ENCODE results near the gene KCNA5. TPM values are rescaled to one million over a fixed set of nuclear protein-coding genes. Genes with fewer than 3 reads are reported as not detected.
A peak's percentile ranks its signal among the peaks of the same experiment; 100 is the strongest.

The KCNA5 gene
- total and polyA plus RNA-seq, 9 of the 15 experiments (the other 6 are each of a cell fraction or from before 2014, with no cell fraction given) = not detected

DNA sequence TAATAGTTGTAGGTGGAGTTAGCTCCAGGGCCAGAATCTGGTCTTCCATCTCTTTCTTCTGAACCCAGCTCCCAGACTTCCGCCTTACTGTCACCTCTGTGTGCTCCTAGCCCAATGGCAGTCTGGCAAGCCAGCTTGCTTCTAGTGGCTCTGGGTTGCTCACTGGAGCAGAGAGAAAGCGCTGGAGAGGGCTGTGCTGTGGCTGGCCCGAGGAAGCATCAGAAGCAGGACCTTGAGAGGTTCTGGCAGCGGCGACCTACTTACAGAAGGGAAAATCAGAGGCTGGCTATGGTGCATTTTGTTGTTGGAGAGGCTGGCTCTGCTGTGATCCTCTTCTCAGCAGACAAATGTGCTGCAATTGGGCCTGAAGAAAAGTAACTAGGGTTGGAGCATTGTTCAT, 28.6 kb downstream of the KCNA5 start (continued):
- TF ChIP-seq ESRRB (CRISPR knock-in tag; IDR thresholded peaks at IDR 0.05; ENCODE audit: borderline replicate concordance) (no peak), DACH1 (IDR thresholded peaks at IDR 0.05; ENCODE audit: partially characterized antibody) (no peak), FOSL1 (tag; conservative IDR thresholded peaks at IDR 0.05) (no peak)
- TF ChIP-seq, protein P1, sequence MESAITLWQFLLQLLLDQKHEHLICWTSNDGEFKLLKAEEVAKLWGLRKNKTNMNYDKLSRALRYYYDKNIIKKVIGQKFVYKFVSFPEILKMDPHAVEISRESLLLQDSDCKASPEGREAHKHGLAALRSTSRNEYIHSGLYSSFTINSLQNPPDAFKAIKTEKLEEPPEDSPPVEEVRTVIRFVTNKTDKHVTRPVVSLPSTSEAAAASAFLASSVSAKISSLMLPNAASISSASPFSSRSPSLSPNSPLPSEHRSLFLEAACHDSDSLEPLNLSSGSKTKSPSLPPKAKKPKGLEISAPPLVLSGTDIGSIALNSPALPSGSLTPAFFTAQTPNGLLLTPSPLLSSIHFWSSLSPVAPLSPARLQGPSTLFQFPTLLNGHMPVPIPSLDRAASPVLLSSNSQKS (CRISPR knock-in tag; IDR thresholded peaks at IDR 0.05) = no peak

GRCh38 chr12:5073054-5073453, 29.4 kb downstream of the KCNA5 start:
- Histone ChIP-seq H3K4me3 (no peak overlapping the region), H3K9ac (ENCODE audit: insufficient read depth in 1 of 2, low read depth in 2 of 2, low read length in 2 of 2) (no peak overlapping the region), H3K27me3 (ENCODE audit: control insufficient read depth in 2 of 2, insufficient read depth in 2 of 2, low read length in 2 of 2) (peaks cover 0 to 9% of the 10 kb centered on the region in 2 experiments; a peak in 2 of 5 replicates), H3K27ac (ENCODE audit: extremely low read depth, low read depth, low read length) (no peak overlapping the region), H3K9me3 (replicated peaks; ENCODE audit: control insufficient read depth, insufficient read depth, low read depth, low read length) (no peaks in the 10 kb centered on the region), H2AFZ (ENCODE audit: low read depth, low read length) (no peak overlapping the region), H3K4me2 (ENCODE audit: insufficient read depth, low read length) (no peak overlapping the region), H3K79me2 (ENCODE audit: control insufficient read depth, insufficient read depth, low read length) (no peaks in the 10 kb centered on the region), H3K9me1 (ENCODE audit: control insufficient read depth, insufficient read depth, low read length) (no peaks in the 10 kb centered on the region), H3K36me3 (ENCODE audit: control insufficient read depth, insufficient read depth, low read length) (no peaks in the 10 kb centered on the region), H3K4me1 (replicated peaks in 1 of 2; ENCODE audit: control insufficient read depth in 2 of 2, insufficient read depth in 2 of 2, low read length in 2 of 2) (no peaks in the 10 kb centered on the region), H4K20me1 (replicated peaks; ENCODE audit: control insufficient read depth, insufficient read depth, low read length) (no peaks in the 10 kb centered on the region; the same call in 1 of the 2 replicates)
- no TSS peak for BruUV-seq (replicated peaks)
- no peak for FAIRE-seq
- no peak for ATAC-seq
- in situ Hi-C loops (cut with MboI) (no loop called here), intact Hi-C loops (cut with micrococcal nuclease) (no loop called here)
- WGBS (ENCODE audit: insufficient coverage, low coverage, missing lambda C conversion rate) = 2% methylated on average over 5 of the region's 5 CpGs
- no peak for TF ChIP-seq NR2F6 (CRISPR knock-in tag; IDR thresholded peaks at IDR 0.05)
- no peak for TF ChIP-seq RHOXF2B (CRISPR knock-in tag; conservative IDR thresholded peaks at IDR 0.05)
- peak in 2 of 3 experiments; percentile 11 to 12; a peak in 1 of 6 replicates for TF ChIP-seq CTCF (IDR thresholded peaks at IDR 0.05 in 2 of 3, conservative IDR thresholded peaks at IDR 0.05 in 1 of 3; ENCODE audit: insufficient read depth in 2 of 3, low read depth in 1 of 3, low read length in 3 of 3)
- no peak for TF ChIP-seq KAT8 (IDR thresholded peaks at IDR 0.05; ENCODE audit: low read depth)
- TF ChIP-seq TGIF2 (CRISPR knock-in tag; IDR thresholded peaks at IDR 0.05) = no peak
- no peak for TF ChIP-seq SAP30 (IDR thresholded peaks at IDR 0.05; ENCODE audit: borderline replicate concordance, insufficient read depth, low read depth, low read length, poor library complexity, severe bottlenecking)
- peak in 2 of 4 experiments; percentile 18 to 27 for DNase-seq (ENCODE audit: extremely low read depth in 1 of 4, low spot score in 3 of 4)
- CTCF ChIA-PET (ENCODE audit: low intra/inter-chr PET ratio) = no interaction called here
- POLR2A ChIA-PET = interaction anchor here (0.6 kb wide), 1 partner anchor 43 kb away, joined by 4 read pairs; no protein-coding TSS in a partner anchor
